ENCODE measurements around the gene TCF12.
"Not testable (repeated sequence)": the region's sequence is repeated elsewhere in the genome, so short reads cannot be mapped to it uniquely, and the experiment has no call there.

The TCF12 gene

DNA sequence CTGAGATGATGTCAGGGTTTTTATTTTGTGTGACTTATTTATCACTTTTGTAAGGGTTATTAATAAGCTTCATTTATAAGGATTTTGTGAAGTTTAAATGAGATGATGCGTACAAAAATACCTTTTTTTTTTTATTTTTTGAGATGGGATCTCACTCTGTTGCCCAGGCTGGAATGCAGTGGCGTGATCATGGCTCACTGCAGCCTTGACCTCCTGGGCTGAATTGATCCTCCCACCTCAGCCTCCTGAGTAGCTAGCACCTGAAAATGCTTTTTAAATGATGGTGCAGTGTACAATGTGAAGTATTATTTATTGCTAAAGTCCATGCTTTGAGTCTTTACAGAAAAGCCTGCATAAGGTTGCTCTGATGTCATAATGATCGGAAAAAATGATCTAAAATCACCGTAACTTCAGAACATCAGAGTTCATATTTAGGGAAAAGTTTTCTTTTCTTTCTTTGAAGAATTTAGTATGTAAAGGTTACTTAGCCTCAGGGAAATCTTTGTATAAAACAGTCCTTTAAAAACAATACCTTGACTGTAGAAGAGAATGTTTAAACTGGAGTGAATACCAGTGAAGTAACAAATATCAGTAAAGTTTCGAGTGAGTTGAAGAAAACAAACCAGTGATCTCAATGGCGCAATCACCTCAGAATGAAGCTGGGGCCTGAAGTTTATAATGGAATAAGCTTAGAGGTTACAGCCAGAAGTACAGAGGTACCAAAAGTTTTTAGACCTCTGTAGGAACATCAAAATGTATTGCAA lies 29.7 kb downstream of the TCF12 start:
- TF ChIP-seq, protein P1, sequence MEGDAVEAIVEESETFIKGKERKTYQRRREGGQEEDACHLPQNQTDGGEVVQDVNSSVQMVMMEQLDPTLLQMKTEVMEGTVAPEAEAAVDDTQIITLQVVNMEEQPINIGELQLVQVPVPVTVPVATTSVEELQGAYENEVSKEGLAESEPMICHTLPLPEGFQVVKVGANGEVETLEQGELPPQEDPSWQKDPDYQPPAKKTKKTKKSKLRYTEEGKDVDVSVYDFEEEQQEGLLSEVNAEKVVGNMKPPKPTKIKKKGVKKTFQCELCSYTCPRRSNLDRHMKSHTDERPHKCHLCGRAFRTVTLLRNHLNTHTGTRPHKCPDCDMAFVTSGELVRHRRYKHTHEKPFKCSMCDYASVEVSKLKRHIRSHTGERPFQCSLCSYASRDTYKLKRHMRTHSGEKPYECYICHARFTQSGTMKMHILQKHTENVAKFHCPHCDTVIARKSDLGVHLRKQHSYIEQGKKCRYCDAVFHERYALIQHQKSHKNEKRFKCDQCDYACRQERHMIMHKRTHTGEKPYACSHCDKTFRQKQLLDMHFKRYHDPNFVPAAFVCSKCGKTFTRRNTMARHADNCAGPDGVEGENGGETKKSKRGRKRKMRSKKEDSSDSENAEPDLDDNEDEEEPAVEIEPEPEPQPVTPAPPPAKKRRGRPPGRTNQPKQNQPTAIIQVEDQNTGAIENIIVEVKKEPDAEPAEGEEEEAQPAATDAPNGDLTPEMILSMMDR (IDR thresholded peaks at IDR 0.05; ENCODE audit: low read depth, low read length, missing control alignments): no peak
- no peak overlapping the region for H3K4me3 ChIP-seq (ENCODE audit: low read depth, low read length)
- in situ Hi-C loops (cut with HindIII; ENCODE audit: low sequenced_read_pairs): loop anchor here (5.0 kb wide), 1 partner anchor 44 kb away; no protein-coding TSS in a partner anchor
- DNase-seq (ENCODE audit: low read depth): no peak

DNA sequence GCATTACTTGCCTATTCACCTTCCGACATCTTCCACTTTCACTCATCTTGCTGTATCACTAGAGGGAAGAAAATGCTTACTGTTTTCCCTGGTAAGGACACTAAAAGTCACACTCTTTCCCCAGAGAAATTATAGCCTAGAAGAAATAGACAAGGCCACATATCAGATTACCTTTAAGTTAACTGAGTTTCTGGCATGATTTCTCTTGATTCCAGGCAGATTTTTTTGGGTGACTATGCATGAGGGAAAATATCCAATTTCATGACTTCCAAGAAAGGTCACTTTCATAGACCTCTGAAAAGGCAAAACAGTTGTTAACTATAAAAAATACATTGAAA lies 30.3 kb downstream of the TCF12 start:
- TF ChIP-seq, protein P1 (IDR thresholded peaks at IDR 0.05; ENCODE audit: low read depth, low read length, missing control alignments): no peak
- in situ Hi-C loops (cut with HindIII; ENCODE audit: low sequenced_read_pairs): loop anchor here (5.0 kb wide), 1 partner anchor 44 kb away; no protein-coding TSS in a partner anchor
- H3K4me3 ChIP-seq (ENCODE audit: low read depth, low read length): no peak overlapping the region
- DNase-seq (ENCODE audit: low read depth): no peak

- in situ Hi-C loops (cut with HindIII; ENCODE audit: low sequenced_read_pairs): no loop called here
Measured at GRCh38 chr15:56950979-56951378, 32.5 kb downstream of the TCF12 start.

GRCh38 chr15:56953790-56954189 lies 35.3 kb downstream of the TCF12 start:
- TF ChIP-seq, protein P1 (IDR thresholded peaks at IDR 0.05; ENCODE audit: low read depth, low read length, missing control alignments): no peak
- no peak for DNase-seq (ENCODE audit: low read depth)
- in situ Hi-C loops (cut with HindIII; ENCODE audit: low sequenced_read_pairs): no loop called here
- H3K4me3 ChIP-seq (ENCODE audit: low read depth, low read length): no peak overlapping the region

More at GRCh38 chr15:56950979-56951378, 32.5 kb downstream of the TCF12 start:
- TF ChIP-seq, protein P1 (IDR thresholded peaks at IDR 0.05; ENCODE audit: low read depth, low read length, missing control alignments): no peak
- no peak overlapping the region for H3K4me3 ChIP-seq (ENCODE audit: low read depth, low read length)
- DNase-seq (ENCODE audit: low read depth): no peak

- in situ Hi-C loops (cut with HindIII; ENCODE audit: low sequenced_read_pairs); H3K4me3 ChIP-seq (ENCODE audit: low read depth, low read length); DNase-seq (ENCODE audit: low read depth): not testable (repeated sequence)
Measured at GRCh38 chr15:56955011-56955410, 36.6 kb downstream of the TCF12 start.

DNA sequence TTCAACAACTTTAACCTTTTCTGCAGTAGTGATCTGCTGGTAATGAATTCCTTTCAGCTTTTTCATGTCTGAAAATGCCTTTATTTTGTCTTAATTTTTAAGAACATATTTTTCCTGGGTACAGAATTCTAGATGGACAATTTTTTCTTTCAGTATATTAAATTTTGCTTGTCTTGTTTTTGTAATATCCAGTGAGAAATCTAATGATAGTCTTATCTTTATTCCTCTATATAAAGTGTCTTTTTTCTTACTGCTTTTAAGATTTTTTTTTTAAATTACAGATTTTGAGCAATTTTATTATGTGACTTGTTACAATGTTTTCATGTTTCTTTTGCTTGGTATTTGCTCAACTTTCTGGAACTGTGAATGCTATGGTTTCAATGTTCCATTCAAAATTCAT lies 38.1 kb downstream of the TCF12 start:
- in situ Hi-C loops (cut with HindIII; ENCODE audit: low sequenced_read_pairs): no loop called here
- TF ChIP-seq, protein P1 (IDR thresholded peaks at IDR 0.05; ENCODE audit: low read depth, low read length, missing control alignments): no peak

DNA sequence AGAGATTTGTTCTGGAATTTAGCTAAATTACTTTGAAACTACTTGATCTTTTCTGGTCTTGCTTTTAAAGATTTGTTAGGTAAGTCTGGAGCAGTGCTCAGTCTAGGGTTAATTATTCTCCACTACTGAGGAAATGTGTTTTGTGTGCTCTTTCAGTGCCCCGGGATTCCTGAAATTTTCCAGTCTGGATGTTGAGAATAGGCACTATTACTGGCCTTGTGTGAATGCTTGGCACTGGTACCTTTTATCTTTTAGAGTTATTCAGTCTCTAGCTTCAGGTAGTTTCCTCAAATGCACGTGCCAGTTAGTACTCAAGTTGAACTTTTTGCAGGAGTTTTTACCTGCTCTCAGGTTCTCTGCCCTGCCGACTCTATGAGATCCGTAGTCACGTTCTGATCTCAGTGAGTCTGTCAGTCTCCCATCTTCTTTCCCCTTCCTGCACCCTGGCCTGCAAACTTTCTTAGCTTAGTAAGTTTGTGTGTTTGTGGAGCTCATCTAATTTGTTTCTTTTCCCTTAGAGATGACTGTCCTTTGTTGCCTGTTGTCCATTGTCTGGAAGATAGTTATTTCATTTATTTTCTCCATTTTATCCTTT lies 39.5 kb downstream of the TCF12 start:
- TF ChIP-seq, protein P1 (IDR thresholded peaks at IDR 0.05; ENCODE audit: low read depth, low read length, missing control alignments): no peak
- in situ Hi-C loops (cut with HindIII; ENCODE audit: low sequenced_read_pairs): no loop called here
- no peak for DNase-seq (ENCODE audit: low read depth)
- H3K4me3 ChIP-seq (ENCODE audit: low read depth, low read length): no peak overlapping the region

More for the DNA sequence above, 38.1 kb downstream of the TCF12 start:
- no peak overlapping the region for H3K4me3 ChIP-seq (ENCODE audit: low read depth, low read length)
- no peak for DNase-seq (ENCODE audit: low read depth)

Measured in astrocyte of the cerebellum (primary cell).